Body of pancreas (tissue), 4 donors: ENCODE data around the gene DPP7. TPM values are rescaled to one million over a fixed set of nuclear protein-coding genes. Genes with fewer than 3 reads are reported as not detected.

Source experiments
- ATAC-seq: fragments of 150-250 bp; one replicate; pipeline ENCODE4 v1.9.1; 2016
- DNase-seq, 4 donors: peaks; one replicate each; pipeline ENCODE4 v3.0.0-alpha.2; 2019
- H3K27ac ChIP-seq, 4 donors: fragments of 200-600 bp; sonication (generic); 1 replicate in 3 of 4; 2 replicates in 1 of 4; pipeline versions ENCODE4 v1.5.1 to v1.6.1; 2016 to 2019; ENCODE audit warnings: mild to moderate bottlenecking in 1 of 4, mixed read lengths in 1 of 4, moderate library complexity in 1 of 4
- H3K27me3 ChIP-seq, 2 donors: fragments of 200-600 bp; sonication (generic); one replicate each; pipeline ENCODE4 v1.6.0; 2016; ENCODE audit warnings: mild to moderate bottlenecking in 1 of 2
- H3K36me3 ChIP-seq, 2 donors: fragments of 200-600 bp; sonication (generic); replicated peaks in 1 of 2; 2 replicates each; pipeline ENCODE4 v1.5.1; 2016; ENCODE audit warnings: low read depth in 2 of 2; ENCODE audit not compliant: insufficient read depth in 1 of 2
- H3K4me1 ChIP-seq: fragments of 200-600 bp; sonication (generic); one replicate; pipeline ENCODE4 v1.6.0; 2016
- H3K4me3 ChIP-seq, 2 donors: fragments of 200-600 bp; sonication (generic); 1 replicate in 1 of 2; 2 replicates in 1 of 2; pipeline ENCODE4 v1.5.1; 2016 to 2019
- H3K9me3 ChIP-seq, 3 donors: fragments of 200-600 bp; sonication (generic); 1 replicate in 2 of 3; 2 replicates in 1 of 3; pipeline ENCODE4 v1.5.1; 2016
- CTCF ChIP-seq, 7 experiments: fragments of 450-650 bp in 4 of 7; fragments of 200-600 bp in 3 of 7; sonication (generic) in 3 of 7; IDR thresholded peaks; one replicate each; pipeline ENCODE4 v1.5.1; 2016 to 2019; ENCODE audit warnings: antibody characterized with exemption in 7 of 7
- POLR2A ChIP-seq, 3 donors: fragments of 450-650 bp; IDR thresholded peaks; one replicate each; pipeline ENCODE4 v1.6.1; 2016; ENCODE audit warnings: antibody characterized with exemption in 3 of 3, mild to moderate bottlenecking in 2 of 3
- WGBS, 2 donors: methylation state at CpG; one replicate each; pipeline ENCODE4 v1.1.5; 2017; 5-methylcytosine and 5-hydroxymethylcytosine counted together
- intact Hi-C: fragments of 100-400 bp; cut with DNase I; formaldehyde crosslinking; loops from one replicate; pipeline ENCODE4 v1.15.1; 2023
- total RNA-seq, 2 donors: library from RNA; depleted of rRNA; stranded (reverse); fragments of >200 nt; gene quantifications; one replicate each; pipeline ENCODE4 v1.1.0, GENCODE V29; 2016

Gene DPP7
- total RNA-seq, 2 donors from 2014 or later: 137 to 171 TPM

GRCh38 chr9:137158625-137159024 is 44.1 kb upstream of the DPP7 start:
- H3K9me3 ChIP-seq: no peaks in the 10 kb centered on the region
- H3K27me3 ChIP-seq: peaks cover 0 to 27% of the 10 kb centered on the region in 2 donors
- no peaks in the 10 kb centered on the region for H3K36me3 ChIP-seq
- 14 to 30% methylated on average over 4 of the region's 4 CpGs for WGBS, 2 donors
- DNase-seq (no peak), ATAC-seq (no peak)
- H3K4me3 ChIP-seq: no peak overlapping the region
- TF ChIP-seq POLR2A (IDR thresholded peaks at IDR 0.05): no peak
- no peak for TF ChIP-seq CTCF (IDR thresholded peaks at IDR 0.05)
- peaks cover 28% of the 10 kb centered on the region for H3K4me1 ChIP-seq
- intact Hi-C loops: no loop called here
- no peak overlapping the region for H3K27ac ChIP-seq

- ATAC-seq: no peak
- 49 to 60% methylated on average over 13 to 19 of the region's 19 CpGs for WGBS, 2 donors
- no peak for DNase-seq
- no peaks in the 10 kb centered on the region for H3K36me3 ChIP-seq
- no peak for TF ChIP-seq CTCF (IDR thresholded peaks at IDR 0.05)
- TF ChIP-seq POLR2A (IDR thresholded peaks at IDR 0.05): no peak
- no peak overlapping the region for H3K27ac ChIP-seq
- H3K4me3 ChIP-seq: no peak overlapping the region
- no peaks in the 10 kb centered on the region for H3K9me3 ChIP-seq
- H3K4me1 ChIP-seq: peaks cover 20% of the 10 kb centered on the region
- peaks cover 0 to 23% of the 10 kb centered on the region in 2 donors for H3K27me3 ChIP-seq
- intact Hi-C loops: no loop called here
These were observed 43.3 kb upstream of the DPP7 start for GRCh38 chr9:137157618-137158415.

- peak in 1 of 4 donors; percentile 22 for DNase-seq
- no peak for ATAC-seq
- H3K36me3 ChIP-seq: no peaks in the 10 kb centered on the region
- TF ChIP-seq POLR2A (IDR thresholded peaks at IDR 0.05) (no peak), CTCF (IDR thresholded peaks at IDR 0.05) (no peak)
- 4 to 8% methylated on average over 5 to 62 of the region's 65 CpGs for WGBS, 2 donors
- H3K27ac ChIP-seq: no peak overlapping the region
- no peak overlapping the region for H3K4me3 ChIP-seq
- intact Hi-C loops: no loop called here
- H3K27me3 ChIP-seq: peaks cover 0 to 16% of the 10 kb centered on the region in 2 donors
- peaks cover 9% of the 10 kb centered on the region for H3K4me1 ChIP-seq
- H3K9me3 ChIP-seq: no peaks in the 10 kb centered on the region
These were observed 42.2 kb upstream of the DPP7 start for GRCh38 chr9:137156567-137157375.

DNA sequence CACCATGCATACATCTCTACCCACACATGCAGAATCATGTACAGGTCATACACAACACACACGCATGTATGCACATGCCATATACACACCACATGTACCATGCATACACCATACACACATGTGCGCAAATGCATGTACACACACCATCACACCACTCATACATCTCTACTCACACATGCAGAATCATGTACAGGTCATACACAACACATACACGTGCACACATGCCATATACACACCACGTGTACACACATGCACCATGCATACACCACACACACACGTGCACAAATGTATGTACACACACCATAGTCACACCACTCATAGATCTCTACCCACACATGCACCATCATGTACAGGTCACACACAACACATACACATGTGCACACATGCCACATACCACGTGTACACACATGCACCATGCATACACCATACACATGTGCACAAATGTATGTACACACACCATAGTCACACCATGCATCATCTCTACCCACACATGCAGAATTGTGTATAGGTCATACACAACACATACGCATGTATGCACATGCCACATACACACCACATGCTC is 38.4 kb upstream of the DPP7 start:
- Histone ChIP-seq H3K36me3 (no peaks in the 10 kb centered on the region), H3K4me3 (no peak overlapping the region), H3K27me3 (no peaks in the 10 kb centered on the region), H3K9me3 (no peaks in the 10 kb centered on the region), H3K4me1 (peaks cover 6% of the 10 kb centered on the region), H3K27ac (no peak overlapping the region)
- 83 to 94% methylated on average over 7 of the region's 7 CpGs for whole genome bisulfite sequencing, 2 donors
- ATAC-seq (no peak), DNase-seq (no peak)
- TF ChIP-seq POLR2A (IDR thresholded peaks at IDR 0.05): no peak
- TF ChIP-seq CTCF (IDR thresholded peaks at IDR 0.05): no peak
- intact Hi-C loops: no loop called here
